ENCODE measurements around the gene CCT6A.
"Not testable (repeated sequence)": the region's sequence is repeated elsewhere in the genome, so short reads cannot be mapped to it uniquely, and the experiment has no call there.

Gene CCT6A

DNA sequence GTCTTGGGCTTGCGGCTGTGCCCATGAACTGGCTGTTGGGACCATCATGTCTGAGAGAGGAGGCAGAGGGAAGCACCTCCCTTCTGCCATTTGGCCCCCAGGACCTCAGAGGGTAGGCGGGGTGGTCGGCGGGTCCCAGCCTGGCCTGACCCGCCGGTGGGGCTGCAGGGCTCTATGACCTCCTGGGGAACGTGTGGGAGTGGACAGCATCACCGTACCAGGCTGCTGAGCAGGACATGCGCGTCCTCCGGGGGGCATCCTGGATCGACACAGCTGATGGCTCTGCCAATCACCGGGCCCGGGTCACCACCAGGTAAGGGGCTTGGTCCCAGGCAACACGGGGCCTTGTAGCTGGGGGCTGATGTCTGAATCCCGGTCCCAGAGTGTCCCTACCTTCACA is 26.6 kb downstream of the CCT6A start:
- TF ChIP-seq, protein P1, sequence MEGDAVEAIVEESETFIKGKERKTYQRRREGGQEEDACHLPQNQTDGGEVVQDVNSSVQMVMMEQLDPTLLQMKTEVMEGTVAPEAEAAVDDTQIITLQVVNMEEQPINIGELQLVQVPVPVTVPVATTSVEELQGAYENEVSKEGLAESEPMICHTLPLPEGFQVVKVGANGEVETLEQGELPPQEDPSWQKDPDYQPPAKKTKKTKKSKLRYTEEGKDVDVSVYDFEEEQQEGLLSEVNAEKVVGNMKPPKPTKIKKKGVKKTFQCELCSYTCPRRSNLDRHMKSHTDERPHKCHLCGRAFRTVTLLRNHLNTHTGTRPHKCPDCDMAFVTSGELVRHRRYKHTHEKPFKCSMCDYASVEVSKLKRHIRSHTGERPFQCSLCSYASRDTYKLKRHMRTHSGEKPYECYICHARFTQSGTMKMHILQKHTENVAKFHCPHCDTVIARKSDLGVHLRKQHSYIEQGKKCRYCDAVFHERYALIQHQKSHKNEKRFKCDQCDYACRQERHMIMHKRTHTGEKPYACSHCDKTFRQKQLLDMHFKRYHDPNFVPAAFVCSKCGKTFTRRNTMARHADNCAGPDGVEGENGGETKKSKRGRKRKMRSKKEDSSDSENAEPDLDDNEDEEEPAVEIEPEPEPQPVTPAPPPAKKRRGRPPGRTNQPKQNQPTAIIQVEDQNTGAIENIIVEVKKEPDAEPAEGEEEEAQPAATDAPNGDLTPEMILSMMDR (conservative IDR thresholded peaks at IDR 0.05; ENCODE audit: control insufficient read depth, insufficient read depth, low read depth, low read length), result no peak
- DNase-seq (ENCODE audit: low read depth), result no peak
- no peak overlapping the region for H3K4me3 ChIP-seq (ENCODE audit: control insufficient read depth, low read depth, low read length)

DNA sequence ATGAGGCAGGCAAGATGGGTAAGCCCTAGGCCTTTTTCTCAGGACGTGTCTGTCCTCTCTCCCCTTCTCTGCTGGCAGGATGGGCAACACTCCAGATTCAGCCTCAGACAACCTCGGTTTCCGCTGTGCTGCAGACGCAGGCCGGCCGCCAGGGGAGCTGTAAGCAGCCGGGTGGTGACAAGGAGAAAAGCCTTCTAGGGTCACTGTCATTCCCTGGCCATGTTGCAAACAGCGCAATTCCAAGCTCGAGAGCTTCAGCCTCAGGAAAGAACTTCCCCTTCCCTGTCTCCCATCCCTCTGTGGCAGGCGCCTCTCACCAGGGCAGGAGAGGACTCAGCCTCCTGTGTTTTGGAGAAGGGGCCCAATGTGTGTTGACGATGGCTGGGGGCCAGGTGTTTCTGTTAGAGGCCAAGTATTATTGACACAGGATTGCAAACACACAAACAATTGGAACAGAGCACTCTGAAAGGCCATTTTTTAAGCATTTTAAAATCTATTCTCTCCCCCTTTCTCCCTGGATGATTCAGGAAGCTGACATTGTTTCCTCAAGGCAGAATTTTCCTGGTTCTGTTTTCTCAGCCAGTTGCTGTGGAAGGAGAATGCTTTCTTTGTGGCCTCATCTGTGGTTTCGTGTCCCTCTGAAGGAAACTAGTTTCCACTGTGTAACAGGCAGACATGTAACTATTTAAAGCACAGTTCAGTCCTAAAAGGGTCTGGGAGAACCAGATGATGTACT is 28.1 kb downstream of the CCT6A start:
- TF ChIP-seq, protein P1 (conservative IDR thresholded peaks at IDR 0.05; ENCODE audit: control insufficient read depth, insufficient read depth, low read depth, low read length), result peak; percentile 68
- DNase-seq (ENCODE audit: low read depth), result peak; percentile 71
- no peak overlapping the region for H3K4me3 ChIP-seq (ENCODE audit: control insufficient read depth, low read depth, low read length)

DNA sequence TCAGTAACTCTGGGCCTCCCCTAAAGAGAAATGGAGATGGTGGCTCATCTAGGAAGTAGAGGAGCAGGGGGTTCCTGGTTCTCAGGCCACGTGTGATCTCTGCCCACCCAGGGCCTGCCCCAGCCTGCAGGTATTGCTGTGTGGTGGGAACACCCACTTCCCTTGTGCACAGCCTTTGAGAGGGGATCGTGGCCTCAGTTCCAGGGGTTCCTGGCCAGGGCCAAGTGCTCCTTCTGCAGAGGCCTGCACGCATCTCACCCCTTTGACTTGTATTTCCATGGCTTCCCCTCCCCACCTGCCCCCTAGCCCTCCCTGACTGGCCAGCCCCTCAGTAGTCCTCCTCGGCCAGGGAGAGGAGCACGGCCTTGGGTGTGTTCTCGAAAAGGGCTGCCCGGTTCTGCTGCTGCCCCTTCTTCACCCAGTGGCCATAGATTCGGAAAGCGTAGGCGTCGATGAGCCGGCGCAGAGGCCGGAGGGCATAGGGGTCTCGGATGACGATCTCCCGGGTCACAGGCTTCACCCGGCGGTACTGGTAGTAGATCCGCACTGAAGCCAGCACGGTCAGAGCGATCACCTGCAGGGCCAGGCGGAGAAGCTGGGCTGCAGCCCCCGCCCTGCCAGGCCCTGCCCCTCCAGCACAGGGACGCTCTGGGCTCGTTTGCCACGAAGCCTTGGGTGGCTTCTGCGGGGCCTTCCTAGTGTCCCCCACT is 29.3 kb downstream of the CCT6A start:
- not testable (repeated sequence) for DNase-seq (ENCODE audit: low read depth); H3K4me3 ChIP-seq (ENCODE audit: control insufficient read depth, low read depth, low read length)

DNA sequence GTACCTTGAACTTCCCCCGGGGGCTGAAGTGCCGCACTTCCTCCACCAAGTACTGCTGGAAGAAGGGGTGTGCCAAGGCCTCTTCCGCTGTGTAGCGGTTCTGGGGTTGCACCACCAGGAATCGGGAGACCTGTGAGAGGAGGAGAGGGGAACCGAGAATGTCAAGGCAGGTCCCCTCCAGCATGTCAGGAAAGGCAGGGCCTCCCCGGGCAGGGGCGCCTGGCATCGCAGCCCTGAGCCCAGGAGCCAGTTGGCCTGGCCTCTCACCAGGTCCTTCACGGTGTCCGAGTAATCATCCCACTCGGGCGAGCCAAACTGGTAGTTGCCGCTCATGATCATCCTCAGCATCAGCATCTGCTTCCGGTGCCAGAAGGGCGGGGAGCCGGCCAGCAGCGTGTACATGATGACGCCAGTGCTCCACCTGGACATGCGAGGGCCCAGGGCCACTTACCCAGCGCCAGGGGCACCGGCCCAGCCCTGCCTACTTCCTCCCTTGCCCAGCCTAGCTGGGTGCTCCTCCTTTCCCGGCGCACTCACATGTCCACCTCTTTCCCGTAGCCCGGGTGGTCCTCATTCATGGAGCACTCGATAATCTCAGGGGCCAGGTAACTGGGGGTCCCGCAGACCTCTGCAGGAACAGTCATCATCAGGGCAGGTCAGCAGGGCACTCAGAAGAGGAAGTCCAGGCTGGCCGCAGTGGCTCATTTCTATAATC is 30.2 kb downstream of the CCT6A start:
- no peak for DNase-seq (ENCODE audit: low read depth)
- TF ChIP-seq, protein P1 (conservative IDR thresholded peaks at IDR 0.05; ENCODE audit: control insufficient read depth, insufficient read depth, low read depth, low read length), result no peak
- no peak overlapping the region for H3K4me3 ChIP-seq (ENCODE audit: control insufficient read depth, low read depth, low read length)

DNA sequence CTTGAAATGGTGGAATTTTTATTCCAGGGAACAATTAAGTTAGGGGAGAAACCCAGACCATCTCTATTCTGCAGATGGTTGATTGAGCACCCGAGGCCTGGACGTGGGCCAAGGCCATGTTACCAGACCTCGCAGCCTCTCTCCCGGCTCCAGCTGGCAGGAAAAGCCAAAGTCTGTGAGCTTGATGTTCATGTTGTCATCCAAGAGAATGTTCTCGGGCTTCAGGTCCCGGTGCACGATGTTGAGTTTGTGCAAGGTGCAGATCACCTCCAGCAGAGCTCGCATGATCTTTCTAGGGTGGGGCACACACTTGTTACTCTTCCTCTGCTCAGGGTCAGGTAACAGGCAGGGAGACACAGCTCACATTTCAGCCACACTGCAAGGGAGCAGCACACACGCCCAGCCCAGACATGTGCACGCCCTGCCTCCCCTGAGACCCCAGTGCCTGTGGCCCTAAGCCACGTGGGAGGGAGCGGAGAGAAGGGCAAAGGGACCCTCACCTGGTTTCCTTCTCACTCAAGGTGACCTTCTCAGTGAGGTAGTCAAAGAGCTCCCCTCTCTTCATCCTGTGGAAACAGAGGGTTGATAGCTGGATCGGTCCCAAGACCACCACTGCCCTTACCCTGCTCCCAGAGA is 31.7 kb downstream of the CCT6A start:
- no peak for DNase-seq (ENCODE audit: low read depth)
- no peak overlapping the region for H3K4me3 ChIP-seq (ENCODE audit: control insufficient read depth, low read depth, low read length)
- TF ChIP-seq, protein P1 (conservative IDR thresholded peaks at IDR 0.05; ENCODE audit: control insufficient read depth, insufficient read depth, low read depth, low read length), result no peak

DNA sequence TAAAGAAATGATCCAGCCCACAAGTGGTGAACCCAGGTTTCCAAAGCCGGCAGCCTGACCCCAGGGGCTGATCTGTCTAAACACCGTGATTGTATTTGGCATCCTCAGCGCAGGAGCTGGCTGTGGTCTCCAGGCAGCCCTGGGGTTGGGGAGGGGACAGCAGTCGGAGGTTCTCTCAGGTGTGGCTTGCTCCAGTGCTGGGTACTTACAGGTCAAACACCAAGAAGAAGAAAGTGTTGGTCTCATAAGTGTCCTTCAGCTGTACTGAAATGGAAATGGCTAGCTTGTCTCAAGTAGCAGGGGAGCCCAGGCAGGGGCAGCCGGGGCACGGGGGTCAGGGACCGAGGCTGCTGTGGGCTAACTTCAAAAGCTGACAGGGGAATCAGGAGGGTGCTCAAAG is 35.2 kb downstream of the CCT6A start:
- DNase-seq (ENCODE audit: low read depth), result no peak
- no peak overlapping the region for H3K4me3 ChIP-seq (ENCODE audit: control insufficient read depth, low read depth, low read length)
- TF ChIP-seq, protein P1 (conservative IDR thresholded peaks at IDR 0.05; ENCODE audit: control insufficient read depth, insufficient read depth, low read depth, low read length), result no peak

Measured in fibroblast of mammary gland (primary cell).